CD8-positive, alpha-beta memory T cell (primary cell): ENCODE results near the gene RNF19B. TPM values are rescaled to one million over a fixed set of nuclear protein-coding genes. Genes with fewer than 3 reads are reported as not detected.

Experiments
- CTCF ChIA-PET: fragments of 350-600 bp; sonication (Branson Sonifier 250); formaldehyde crosslinking; loops from one replicate; lab custom pipeline; 2021; ENCODE audit warnings: antibody characterized with exemption; lab: Charles Lee
- POLR2A ChIA-PET: fragments of 350-600 bp; sonication (Branson Sonifier 250); formaldehyde crosslinking; loops from one replicate; lab custom pipeline; 2021; ENCODE audit warnings: antibody characterized with exemption; lab: Charles Lee
- DNase-seq, 5 donors: peaks; one replicate each; pipeline versions ENCODE4 v3.0.0 to v3.0.0-alpha.2; 2020 to 2022; ENCODE audit warnings: mixed read lengths in 1 of 5
- H3K27ac ChIP-seq: one replicate; pipeline ENCODE4 v1.7.0; 2013; ENCODE audit warnings: low read depth, mild to moderate bottlenecking, low read length, moderate library complexity
- H3K27me3 ChIP-seq: 2 replicates; pipeline ENCODE4 v1.7.0; 2013; ENCODE audit warnings: low read length, mild to moderate bottlenecking; ENCODE audit not compliant: insufficient read depth, poor library complexity, severe bottlenecking
- H3K36me3 ChIP-seq: 2 replicates; pipeline ENCODE4 v1.7.0; 2013; ENCODE audit warnings: mild to moderate bottlenecking, low read length, moderate library complexity; ENCODE audit not compliant: insufficient read depth
- H3K4me1 ChIP-seq: 2 replicates; pipeline ENCODE4 v1.7.0; 2013; ENCODE audit warnings: mild to moderate bottlenecking, low read length, moderate library complexity; ENCODE audit not compliant: insufficient read depth
- H3K4me3 ChIP-seq: 2 replicates; pipeline ENCODE4 v1.7.0; 2013; ENCODE audit warnings: mild to moderate bottlenecking, low read length
- H3K9me3 ChIP-seq: 2 replicates; pipeline ENCODE4 v1.7.0; 2013; ENCODE audit warnings: mild to moderate bottlenecking, low read length
- H3K27ac Mint-ChIP-seq, 8 donors: one replicate each; pipeline ENCODE4 v1.8.0; 2020 to 2021; ENCODE audit warnings: mixed read lengths in 8 of 8, mild to moderate bottlenecking in 6 of 8, inconsistent platforms in 3 of 8, moderate library complexity in 3 of 8
- H3K27me3 Mint-ChIP-seq, 2 donors: one replicate each; pipeline ENCODE4 v1.8.0; 2020 to 2021; ENCODE audit warnings: mixed read lengths in 2 of 2, mild to moderate bottlenecking in 1 of 2, moderate library complexity in 1 of 2
- H3K36me3 Mint-ChIP-seq, 3 donors: one replicate each; pipeline ENCODE4 v1.8.0; 2020 to 2021; ENCODE audit warnings: mixed read lengths in 3 of 3, inconsistent platforms in 1 of 3, mild to moderate bottlenecking in 1 of 3
- H3K4me1 Mint-ChIP-seq, 3 donors: one replicate each; pipeline ENCODE4 v1.8.0; 2020 to 2021; ENCODE audit warnings: mixed read lengths in 3 of 3, inconsistent platforms in 1 of 3, mild to moderate bottlenecking in 1 of 3
- H3K4me3 Mint-ChIP-seq, 7 donors: one replicate each; pipeline ENCODE4 v1.8.0; 2020 to 2021; ENCODE audit warnings: mixed read lengths in 7 of 7, mild to moderate bottlenecking in 6 of 7, moderate library complexity in 4 of 7, inconsistent platforms in 2 of 7
- H3K9me3 Mint-ChIP-seq, 5 donors: one replicate each; pipeline ENCODE4 v1.8.0; 2020 to 2022; ENCODE audit warnings: mixed read lengths in 5 of 5, mild to moderate bottlenecking in 3 of 5, moderate library complexity in 2 of 5, inconsistent platforms in 1 of 5
- polyA plus RNA-seq: library from polyadenylated mRNA; unstranded; fragments of 300-500 nt; fragmentation: Illumina TruSeq; gene quantifications from one replicate; pipeline ENCODE4 v1.2.3, GENCODE V29; 2021
- total RNA-seq, 2 experiments: library from RNA; stranded (reverse); gene quantifications; one replicate each; pipeline ENCODE4 v1.2.3, GENCODE V29; 2021

The RNF19B gene
- total and polyA plus RNA-seq, 3 experiments from 2014 or later = 4.3 to 39.9 (median 39.6) TPM

- no peaks in the 10 kb centered on the region for H3K27me3 ChIP-seq
- H3K36me3 Mint-ChIP-seq = peaks cover 4 to 89% (median 20%) of the 10 kb centered on the region in 3 donors
- no peak for DNase-seq
- no peaks in the 10 kb centered on the region for H3K4me1 ChIP-seq
- H3K9me3 Mint-ChIP-seq = no peaks in the 10 kb centered on the region
- no peak overlapping the region for H3K4me3 ChIP-seq
- peak overlapping the region; percentile 3 to 88 (median 50) for H3K27ac Mint-ChIP-seq
- no peak overlapping the region for H3K4me3 Mint-ChIP-seq
- peaks cover 34% of the 10 kb centered on the region for H3K36me3 ChIP-seq
- no peaks in the 10 kb centered on the region for H3K9me3 ChIP-seq
- POLR2A ChIA-PET = no interaction called here
- no peak overlapping the region for H3K27ac ChIP-seq
- no peaks in the 10 kb centered on the region for H3K27me3 Mint-ChIP-seq
- H3K4me1 Mint-ChIP-seq = peaks cover 0 to 10% (median 3%) of the 10 kb centered on the region in 3 donors
- CTCF ChIA-PET = no interaction called here
Measured at GRCh38 chr1:32939655-32940371, 24.8 kb downstream of the RNF19B start.

GRCh38 chr1:32937061-32937460, 27.5 kb downstream of the RNF19B start:
- no peaks in the 10 kb centered on the region for H3K4me1 ChIP-seq
- no peak overlapping the region for H3K4me3 ChIP-seq
- Mint-ChIP-seq H3K9me3 (no peaks in the 10 kb centered on the region), H3K27me3 (no peaks in the 10 kb centered on the region), H3K27ac (peak overlapping the region in 2 of 8 donors; percentile 8 to 36), H3K4me3 (no peak overlapping the region), H3K36me3 (peaks cover 4 to 65% (median 11%) of the 10 kb centered on the region in 3 donors), H3K4me1 (peaks cover 0 to 4% (median 0%) of the 10 kb centered on the region in 3 donors)
- peaks cover 24% of the 10 kb centered on the region for H3K36me3 ChIP-seq
- no peaks in the 10 kb centered on the region for H3K27me3 ChIP-seq
- no peaks in the 10 kb centered on the region for H3K9me3 ChIP-seq
- CTCF ChIA-PET = interaction anchor here (1.2 to 1.7 kb wide), 3 partner anchors 9 to 190 kb away, joined by 4 to 5 read pairs (median 5); no protein-coding TSS in a partner anchor
- POLR2A ChIA-PET = no interaction called here
- no peak overlapping the region for H3K27ac ChIP-seq
- no peak for DNase-seq

- Mint-ChIP-seq H3K9me3 (no peaks in the 10 kb centered on the region), H3K4me3 (no peak overlapping the region), H3K4me1 (peaks cover 0 to 4% (median 0%) of the 10 kb centered on the region in 3 donors), H3K27ac (no peak overlapping the region), H3K36me3 (peaks cover 4 to 43% (median 11%) of the 10 kb centered on the region in 3 donors), H3K27me3 (no peaks in the 10 kb centered on the region)
- Histone ChIP-seq H3K9me3 (no peaks in the 10 kb centered on the region), H3K4me1 (no peaks in the 10 kb centered on the region), H3K36me3 (peaks cover 10% of the 10 kb centered on the region), H3K27me3 (no peaks in the 10 kb centered on the region), H3K4me3 (no peak overlapping the region), H3K27ac (no peak overlapping the region)
- CTCF ChIA-PET = interaction anchor here (0.6 to 4.4 kb wide), 8 partner anchors 11 to 152 kb away, joined by 3 to 16 read pairs (median 4); no protein-coding TSS in a partner anchor
- POLR2A ChIA-PET = no interaction called here
- DNase-seq = no peak
Measured at GRCh38 chr1:32934535-32934934, 30.1 kb downstream of the RNF19B start.

GRCh38 chr1:32933742-32934322, 30.8 kb downstream of the RNF19B start:
- H3K27me3 Mint-ChIP-seq = no peaks in the 10 kb centered on the region
- H3K36me3 Mint-ChIP-seq = peaks cover 3 to 38% (median 10%) of the 10 kb centered on the region in 3 donors
- Histone ChIP-seq H3K4me1 (no peaks in the 10 kb centered on the region), H3K36me3 (peaks cover 10% of the 10 kb centered on the region), H3K9me3 (no peaks in the 10 kb centered on the region), H3K27me3 (no peaks in the 10 kb centered on the region), H3K4me3 (no peak overlapping the region), H3K27ac (no peak overlapping the region)
- H3K27ac Mint-ChIP-seq = peak overlapping the region in 5 of 8 donors; percentile 24 to 57 (median 37)
- POLR2A ChIA-PET = no interaction called here
- no peak for DNase-seq
- CTCF ChIA-PET = interaction anchor here (0.6 to 4.4 kb wide), 15 partner anchors 10 to 153 kb away, joined by 3 to 16 read pairs (median 4); partner anchors contain the start of gene AZIN2
- no peaks in the 10 kb centered on the region for H3K9me3 Mint-ChIP-seq
- H3K4me1 Mint-ChIP-seq = peaks cover 0 to 4% (median 0%) of the 10 kb centered on the region in 3 donors
- H3K4me3 Mint-ChIP-seq = peak overlapping the region in 1 of 7 donors; percentile 56

- POLR2A ChIA-PET = no interaction called here
- H3K4me3 Mint-ChIP-seq = no peak overlapping the region
Measured at GRCh38 chr1:32931760-32932159, 32.8 kb downstream of the RNF19B start.

GRCh38 chr1:32929366-32929765, 35.2 kb downstream of the RNF19B start:
- DNase-seq = no peak
- H3K27ac ChIP-seq = no peak overlapping the region
- ChIA-PET POLR2A (interaction anchor here (0.6 kb wide), 1 partner anchor 527 kb away, joined by 3 read pairs; no protein-coding TSS in a partner anchor), CTCF (interaction anchor here (2.8 kb wide), 1 partner anchor 127 kb away, joined by 9 read pairs; no protein-coding TSS in a partner anchor)
- Mint-ChIP-seq H3K36me3 (peaks cover 0 to 2% (median 2%) of the 10 kb centered on the region in 3 donors), H3K27ac (no peak overlapping the region), H3K27me3 (peaks cover 22 to 26% of the 10 kb centered on the region in 2 donors), H3K4me3 (no peak overlapping the region), H3K9me3 (no peaks in the 10 kb centered on the region), H3K4me1 (peaks cover 9 to 21% (median 12%) of the 10 kb centered on the region in 3 donors)
- peaks cover 16% of the 10 kb centered on the region for H3K4me1 ChIP-seq
- no peaks in the 10 kb centered on the region for H3K9me3 ChIP-seq
- H3K4me3 ChIP-seq = no peak overlapping the region
- peaks cover 13% of the 10 kb centered on the region for H3K27me3 ChIP-seq
- H3K36me3 ChIP-seq = no peaks in the 10 kb centered on the region

More at GRCh38 chr1:32931760-32932159, 32.8 kb downstream of the RNF19B start:
- Histone ChIP-seq H3K27me3 (no peaks in the 10 kb centered on the region), H3K4me3 (no peak overlapping the region), H3K9me3 (no peaks in the 10 kb centered on the region), H3K4me1 (no peaks in the 10 kb centered on the region), H3K36me3 (peaks cover 2% of the 10 kb centered on the region), H3K27ac (no peak overlapping the region)
- H3K4me1 Mint-ChIP-seq = peaks cover 0 to 4% (median 0%) of the 10 kb centered on the region in 3 donors
- no peaks in the 10 kb centered on the region for H3K9me3 Mint-ChIP-seq
- CTCF ChIA-PET = interaction anchor here (1.0 to 2.6 kb wide), 6 partner anchors 10 to 195 kb away, joined by 3 to 12 read pairs (median 5); no protein-coding TSS in a partner anchor
- peaks cover 0 to 17% (median 5%) of the 10 kb centered on the region in 3 donors for H3K36me3 Mint-ChIP-seq
- peaks cover 4 to 6% of the 10 kb centered on the region in 2 donors for H3K27me3 Mint-ChIP-seq
- no peak for DNase-seq
- no peak overlapping the region for H3K27ac Mint-ChIP-seq

GRCh38 chr1:32928715-32929114, 35.9 kb downstream of the RNF19B start:
- POLR2A ChIA-PET = interaction anchor here (0.6 kb wide), 1 partner anchor 526 kb away, joined by 3 read pairs; no protein-coding TSS in a partner anchor
- Histone ChIP-seq H3K4me1 (peaks cover 17% of the 10 kb centered on the region), H3K27ac (no peak overlapping the region), H3K36me3 (no peaks in the 10 kb centered on the region), H3K9me3 (no peaks in the 10 kb centered on the region), H3K27me3 (peaks cover 20% of the 10 kb centered on the region), H3K4me3 (no peak overlapping the region)
- no peak overlapping the region for H3K4me3 Mint-ChIP-seq
- H3K9me3 Mint-ChIP-seq = no peaks in the 10 kb centered on the region
- H3K36me3 Mint-ChIP-seq = peaks cover under 1 to 2% (median 2%) of the 10 kb centered on the region in 3 donors
- peak overlapping the region in 1 of 8 donors; percentile 1 for H3K27ac Mint-ChIP-seq
- H3K27me3 Mint-ChIP-seq = peaks cover 29 to 33% of the 10 kb centered on the region in 2 donors
- no peak for DNase-seq
- H3K4me1 Mint-ChIP-seq = peaks cover 12 to 25% (median 15%) of the 10 kb centered on the region in 3 donors
- CTCF ChIA-PET = interaction anchor here (0.9 to 2.8 kb wide), 2 partner anchors 126 to 127 kb away, joined by 3 to 9 read pairs; no protein-coding TSS in a partner anchor
